Stimulated activated CD4-positive, alpha-beta T cell treated with anti-CD3 and anti-CD28 coated beads, Interleukin-4, amount 100 ng/mL, for 1 hour (primary cell): Measurements from ENCODE around the gene TCN1.

ENCODE experiments used
- DNase-seq: peaks from one replicate; pipeline ENCODE4 v3.0.0-alpha.2; 2020

Gene TCN1

DNA sequence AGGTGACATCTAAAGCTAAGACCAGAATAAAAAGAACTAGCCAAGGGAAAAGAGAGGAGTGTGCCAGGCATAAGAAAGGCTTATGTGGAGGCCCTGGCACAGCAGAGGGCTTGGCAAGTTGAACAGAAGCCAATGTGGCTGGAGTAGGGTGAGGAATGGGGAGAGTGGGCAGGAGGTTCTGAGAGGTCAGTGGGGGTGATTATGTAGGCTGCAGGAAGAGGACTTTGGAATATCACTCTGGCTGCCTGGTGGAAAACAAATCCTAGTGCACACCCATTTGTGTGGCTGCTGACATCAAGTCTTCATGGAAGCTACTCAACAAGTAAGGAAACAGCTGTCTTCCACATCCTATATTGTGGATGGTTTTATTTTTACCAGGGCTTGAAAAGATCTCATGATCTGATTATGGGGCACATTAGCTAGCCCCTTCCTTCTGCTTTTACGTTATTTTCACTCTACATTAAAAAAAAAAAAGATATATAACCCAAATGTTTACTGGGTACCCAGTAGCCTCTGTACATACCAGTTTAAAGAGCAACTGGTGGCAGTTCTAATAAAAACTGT is 59.2 kb downstream of the TCN1 start:
- DNase-seq: no peak

DNA sequence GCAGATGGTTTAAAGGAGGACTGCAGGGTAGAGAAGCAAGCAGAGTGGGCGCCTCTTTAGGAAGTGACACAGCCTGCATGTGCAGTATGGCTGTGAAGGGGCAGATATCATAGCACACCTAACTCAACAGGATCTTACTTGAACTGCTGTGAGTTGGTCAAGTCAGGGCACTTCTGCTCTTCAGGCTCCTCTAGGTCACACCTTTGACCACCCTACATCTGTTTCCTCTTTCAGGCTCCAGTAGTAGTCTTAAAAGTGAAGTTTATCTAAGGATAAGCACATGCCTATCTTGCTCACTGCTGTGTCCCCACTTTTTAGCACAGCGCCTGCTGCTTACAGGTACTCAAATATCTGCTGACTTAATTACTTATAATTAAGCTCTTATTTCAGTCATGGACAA is 62.2 kb downstream of the TCN1 start:
- no peak for DNase-seq
